Amniotic stem cell (primary cell): ENCODE measurements around the gene MRPL39.

ENCODE experiments used
- DNase-seq: peaks from one replicate; lab custom pipeline; 2025; lab: John Stamatoyannopoulos, UW

MRPL39 gene

DNA sequence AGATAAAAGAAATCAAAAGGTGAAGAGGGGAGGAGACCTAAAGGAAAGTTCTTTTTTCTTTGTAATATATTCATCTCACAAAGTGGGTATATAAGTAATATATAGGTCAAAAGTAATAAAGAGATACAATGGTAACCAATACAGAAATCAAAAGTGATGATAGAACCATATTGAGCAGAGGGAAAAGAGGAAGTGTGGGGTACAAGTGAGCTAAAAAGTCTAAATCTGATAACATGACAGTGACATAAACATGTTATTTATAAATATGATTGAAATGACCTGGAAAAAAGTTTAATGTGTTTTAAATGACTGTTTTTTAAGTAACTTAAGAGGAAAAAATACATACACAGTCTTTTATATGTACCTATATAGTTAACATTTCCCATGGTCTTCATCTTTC is 70.5 kb downstream of the MRPL39 start:
- no peak for DNase-seq

- no peak for DNase-seq
Observed at GRCh38 chr21:25535849-25536248, 71.4 kb downstream of the MRPL39 start.
